Islet of Langerhans (tissue), 1 donor: ENCODE results near the gene KRTAP5-2.
"Not testable (repeated sequence)": the region's sequence is repeated elsewhere in the genome, so short reads cannot be mapped to it uniquely, and the experiment has no call there.

ENCODE experiments used
- FAIRE-seq: peaks from one replicate; lab custom pipeline; 2011; peaks lifted over from hg19 to GRCh38; lab: Jason Lieb, UNC

The KRTAP5-2 gene

GRCh38 chr11:1628506-1629325 lies 30.6 kb upstream of the KRTAP5-2 start:
- no peak for FAIRE-seq

GRCh38 chr11:1625541-1625940 lies 27.4 kb upstream of the KRTAP5-2 start:
- no peak for FAIRE-seq

DNA sequence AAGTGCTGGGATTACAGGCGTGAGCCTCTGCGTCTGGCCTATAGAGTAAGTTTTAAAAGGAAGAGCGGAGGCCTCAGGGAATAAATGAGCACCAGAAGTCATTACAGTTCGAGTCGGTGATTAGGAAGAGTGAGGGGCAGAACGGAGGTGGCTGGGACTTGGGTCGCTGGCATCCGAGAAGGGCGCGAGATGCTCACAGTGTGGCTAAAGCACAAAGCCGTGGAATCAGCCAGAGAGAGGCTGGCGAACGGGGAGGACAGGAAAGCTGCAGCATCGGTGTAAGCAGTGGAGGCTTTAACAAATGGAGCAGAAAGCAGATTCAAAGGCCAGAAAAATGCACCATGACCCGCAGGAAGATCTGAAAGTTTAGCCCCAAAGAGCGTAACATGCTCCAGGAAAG lies 26.5 kb upstream of the KRTAP5-2 start:
- FAIRE-seq: no peak

DNA sequence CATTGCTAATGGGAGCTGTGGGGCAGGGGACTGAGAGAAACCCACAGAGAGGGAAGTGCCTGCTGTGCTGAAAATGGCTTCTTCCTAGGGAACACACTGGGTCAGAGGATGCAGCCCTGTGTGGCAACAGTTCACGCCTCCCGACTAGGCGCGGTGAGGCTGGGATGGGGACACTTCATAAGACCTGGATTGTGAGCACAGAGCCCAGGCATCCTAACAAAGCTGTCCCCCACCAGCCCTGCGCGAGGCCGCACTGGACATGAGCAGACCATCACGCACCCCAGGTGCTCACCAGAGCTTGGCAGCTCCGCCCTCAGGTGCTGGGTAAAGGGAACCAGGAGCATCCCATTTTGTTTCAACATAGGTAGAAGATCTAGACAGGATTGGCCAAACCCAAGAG lies 25.6 kb upstream of the KRTAP5-2 start:
- FAIRE-seq: no peak

DNA sequence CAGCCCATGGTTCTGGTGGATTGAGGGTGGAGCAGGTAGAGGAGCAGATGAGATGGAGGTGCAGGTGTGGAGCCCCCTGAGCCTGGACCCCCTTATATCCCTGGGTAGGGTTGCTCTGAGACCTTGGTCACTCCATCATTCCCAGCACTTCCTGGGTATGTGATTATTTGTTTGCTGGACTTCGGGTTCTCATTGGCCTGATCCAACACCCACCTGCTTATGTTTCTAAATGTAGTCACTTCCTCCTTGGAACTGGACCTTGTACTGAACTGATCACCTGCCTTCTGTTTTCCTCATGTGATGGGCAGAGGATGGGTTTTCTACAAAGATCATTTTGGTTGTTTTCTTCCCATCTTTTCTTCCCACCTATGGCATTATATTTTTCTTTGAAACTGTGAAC lies 24.0 kb upstream of the KRTAP5-2 start, which contains the start of gene KRTAP5-4:
Gene KRTAP5-4 (minus strand): TSS at position 53 of the 400 bp plus-strand sequence. CDS start 45 bp downstream, at position 8.
- no peak for FAIRE-seq

GRCh38 chr11:1619449-1619848 lies 21.4 kb upstream of the KRTAP5-2 start:
- no peak for FAIRE-seq

- FAIRE-seq: no peak
Observed at GRCh38 chr11:1618231-1618630, 20.1 kb upstream of the KRTAP5-2 start.

DNA sequence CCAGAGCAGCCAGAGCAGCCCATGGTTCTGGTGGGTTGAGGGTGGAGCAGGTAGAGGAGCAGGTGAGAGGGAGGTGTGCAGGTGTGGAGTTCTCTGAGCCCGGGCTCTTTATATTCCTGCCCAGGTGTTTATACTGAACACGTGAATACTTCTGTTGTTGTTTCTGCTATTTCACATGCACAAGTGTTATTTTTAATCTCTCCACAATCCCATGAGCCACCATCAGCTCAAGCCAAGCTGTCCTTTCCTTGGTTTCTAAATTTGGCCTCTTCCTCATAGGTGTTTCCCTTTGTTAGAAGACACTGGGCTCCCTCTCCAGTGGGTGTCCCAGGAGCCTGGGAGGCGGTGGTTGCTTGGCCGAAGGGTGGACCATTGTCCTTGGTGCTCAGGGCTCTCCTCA lies 10.3 kb upstream of the KRTAP5-2 start, which contains the start of gene KRTAP5-3:
Gene KRTAP5-3 (minus strand): TSS at position 101 of the 400 bp plus-strand sequence. CDS start 78 bp downstream, at position 23.
- no peak for FAIRE-seq

- not testable (repeated sequence) for FAIRE-seq
Observed at GRCh38 chr11:1607901-1608300, 9.8 kb upstream of the KRTAP5-2 start.

GRCh38 chr11:1607156-1607845 lies 9.2 kb upstream of the KRTAP5-2 start:
- not testable (repeated sequence) for FAIRE-seq

DNA sequence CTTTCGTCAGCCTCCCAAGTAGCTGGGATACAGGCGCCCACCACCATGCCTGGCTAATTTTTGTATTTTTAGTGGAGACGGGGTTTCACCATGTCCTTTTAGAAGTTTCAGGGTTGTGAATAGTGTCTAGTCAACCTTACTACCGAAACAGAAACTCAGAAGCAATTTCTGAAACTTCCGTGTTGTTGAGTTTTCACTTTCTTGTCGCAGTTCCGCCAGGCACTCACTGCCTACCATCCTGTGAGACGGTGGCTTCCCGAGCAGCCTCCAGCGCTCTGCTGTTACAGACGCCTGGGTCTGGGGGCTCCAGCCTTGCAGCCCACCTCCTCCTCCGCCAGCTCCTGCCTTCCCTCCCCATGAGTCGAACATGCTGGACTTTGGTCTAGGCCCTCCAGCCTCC lies 7.8 kb upstream of the KRTAP5-2 start:
- not testable (repeated sequence) for FAIRE-seq

- FAIRE-seq: no peak
Observed at GRCh38 chr11:1604711-1605110, 6.6 kb upstream of the KRTAP5-2 start.

DNA sequence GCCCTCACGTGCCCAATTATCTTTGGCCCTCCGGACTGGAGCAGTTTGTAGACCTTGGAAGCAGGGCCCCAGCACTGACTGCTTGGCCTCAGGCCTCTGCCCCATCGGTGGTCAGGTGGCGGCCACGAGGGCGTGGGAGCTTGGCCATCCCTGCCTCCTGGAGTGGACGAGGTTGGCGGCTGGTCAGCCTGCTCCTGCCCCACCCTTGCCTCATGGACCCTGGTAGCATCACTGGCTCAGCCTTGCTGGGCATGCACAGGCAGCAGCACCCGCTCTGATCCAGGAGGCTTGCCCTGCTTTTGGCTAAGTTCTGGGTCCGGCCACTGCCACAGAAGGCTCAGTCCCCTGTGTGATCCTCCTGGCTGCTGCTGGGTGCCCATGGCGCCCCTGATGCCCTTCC lies 6.1 kb upstream of the KRTAP5-2 start:
- no peak for FAIRE-seq

DNA sequence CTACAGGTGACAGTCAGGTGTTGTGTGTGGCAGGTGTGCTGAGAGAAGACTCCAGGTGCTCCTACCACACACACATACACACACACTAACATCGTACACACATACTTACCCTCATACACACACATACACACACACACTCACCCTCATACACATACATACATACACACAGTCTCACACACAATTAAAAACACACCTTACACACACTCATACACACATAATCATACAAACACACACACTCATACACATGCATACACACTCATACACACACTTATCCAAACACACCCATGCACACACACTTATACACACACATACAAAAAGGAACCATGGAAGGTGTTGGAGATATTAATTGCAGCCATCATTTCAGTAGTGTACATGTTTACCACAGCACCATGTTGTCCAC lies 5.5 kb upstream of the KRTAP5-2 start:
- no peak for FAIRE-seq

DNA sequence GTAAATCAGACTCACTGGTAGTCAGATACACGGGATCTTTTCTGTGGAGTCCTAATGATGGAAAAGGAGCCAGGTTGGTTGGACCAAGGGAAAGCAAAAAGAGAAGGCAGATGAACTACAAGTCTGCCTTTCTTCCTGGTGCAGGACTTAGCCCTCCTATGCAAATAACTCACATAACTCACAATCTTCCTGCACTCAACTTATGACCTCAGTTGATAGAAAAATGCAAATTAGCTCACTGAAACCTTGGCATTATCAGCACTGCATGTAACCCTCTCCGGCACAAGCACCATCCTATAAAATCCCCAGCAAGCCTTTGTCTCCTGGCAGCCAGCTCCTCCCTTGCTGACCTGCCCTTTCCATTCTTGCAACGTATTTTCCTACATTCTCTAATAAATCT lies 3.6 kb upstream of the KRTAP5-2 start:
- not testable (repeated sequence) for FAIRE-seq

DNA sequence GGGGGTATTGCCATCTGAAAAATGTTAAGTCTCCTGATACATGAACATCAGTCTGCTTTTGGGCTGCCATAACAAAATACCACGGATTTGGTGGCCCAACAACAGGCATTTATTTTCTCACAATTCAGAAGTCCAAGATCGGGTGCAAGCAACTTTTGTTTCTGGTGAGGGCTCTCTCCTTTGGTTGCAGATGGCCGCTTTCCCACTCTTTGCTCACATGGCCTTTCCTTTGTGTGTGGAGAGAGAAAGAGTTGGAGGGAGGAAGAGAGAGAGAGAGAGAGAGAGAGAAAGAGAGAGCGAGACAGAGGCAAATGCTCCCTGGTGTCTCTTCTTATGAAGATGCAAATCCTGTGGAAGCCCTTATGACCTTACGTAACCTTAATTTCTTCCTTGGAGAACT lies 2.5 kb upstream of the KRTAP5-2 start:
- no peak for FAIRE-seq

DNA sequence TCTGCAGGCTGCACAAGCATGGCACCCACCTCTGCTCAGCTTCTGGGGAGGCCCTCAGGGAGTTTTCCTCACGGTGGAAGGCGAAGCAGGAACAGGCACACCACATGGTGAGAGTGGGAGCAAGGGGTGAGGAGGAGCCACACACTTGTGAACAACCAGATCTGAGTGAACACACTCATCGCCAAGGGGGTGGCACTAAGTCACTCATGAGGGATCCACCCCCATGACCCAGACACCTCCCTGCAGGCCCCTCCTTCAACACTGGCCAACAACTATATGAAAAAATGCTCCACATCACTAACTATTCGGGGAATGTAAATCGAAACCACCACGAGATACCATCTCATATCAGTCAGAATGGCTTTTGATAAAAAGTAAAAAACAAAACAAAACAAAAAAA lies 722 bp upstream of the KRTAP5-2 start:
- no peak for FAIRE-seq

DNA sequence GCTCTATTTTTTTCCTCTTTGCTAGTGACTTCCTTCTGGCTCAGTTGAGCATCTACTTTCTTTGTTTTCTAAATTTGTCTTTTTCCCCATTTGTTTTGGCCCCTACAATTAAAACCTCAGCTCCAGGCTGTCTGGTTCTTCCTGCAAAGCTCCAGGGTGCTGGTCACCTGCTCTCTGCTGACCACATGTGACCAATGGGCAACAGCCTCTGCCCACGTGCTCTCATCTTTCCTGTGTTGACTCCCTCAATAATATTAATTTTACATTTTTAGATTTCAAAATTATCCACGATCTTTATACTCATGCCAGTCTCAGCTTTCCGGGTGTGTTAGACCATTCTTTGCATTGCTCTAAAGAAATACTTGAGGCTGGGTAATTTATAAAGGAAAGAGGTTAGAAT lies 312 bp upstream of the KRTAP5-2 start:
- FAIRE-seq: not testable (repeated sequence)

DNA sequence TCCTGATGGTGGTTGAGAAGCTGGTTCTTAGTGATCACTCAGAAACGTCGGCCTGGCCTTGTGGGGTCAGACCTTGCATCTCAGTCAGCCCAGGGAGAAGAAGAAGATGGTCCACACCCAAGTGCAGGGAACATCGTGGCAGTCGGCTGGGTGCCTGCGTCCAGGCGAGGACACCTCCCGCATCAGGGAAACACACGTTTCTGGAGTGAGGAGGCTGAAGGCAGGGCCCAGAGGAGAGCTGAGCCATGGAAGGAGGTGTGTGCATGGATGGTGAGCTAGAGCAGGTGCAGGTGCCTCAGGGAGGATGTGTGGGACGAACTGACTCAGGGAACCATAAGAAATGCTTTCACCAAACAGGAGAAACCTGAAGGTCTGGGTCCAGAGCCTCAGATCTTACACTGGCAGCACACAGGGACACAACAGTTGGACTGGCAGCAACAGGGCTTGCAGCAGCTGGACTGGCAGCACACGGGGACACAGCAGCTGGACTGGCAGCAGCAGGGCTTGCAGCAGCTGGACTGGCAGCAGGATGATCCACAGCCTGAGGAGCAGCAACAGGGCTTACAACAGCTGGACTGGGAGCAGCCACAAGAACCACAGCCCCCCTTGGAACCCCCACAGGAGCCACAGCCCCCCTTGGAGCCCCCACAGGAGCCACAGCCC lies 632 bp downstream of the KRTAP5-2 start:
- FAIRE-seq: no peak

GRCh38 chr11:1596576-1597121 lies 1.4 kb downstream of the KRTAP5-2 start:
- FAIRE-seq: not testable (repeated sequence)

GRCh38 chr11:1595994-1596575 lies 2.0 kb downstream of the KRTAP5-2 start:
- not testable (repeated sequence) for FAIRE-seq

GRCh38 chr11:1592628-1593027 lies 5.5 kb downstream of the KRTAP5-2 start:
- FAIRE-seq: no peak
